Activated CD8-positive, alpha-beta T cell treated with anti-CD3 and anti-CD28 coated beads for 36 hours (primary cell): ENCODE data around the gene STYXL1. TPM values are rescaled to one million over a fixed set of nuclear protein-coding genes. Genes with fewer than 3 reads are reported as not detected.

ENCODE experiments used
- ATAC-seq: fragments of 200-7000 bp; cut with Tn5 transposase; one replicate; pipeline ENCODE4 v1.10.0; 2021; ENCODE audit warnings: mild to moderate bottlenecking, moderate library complexity
- CTCF ChIA-PET: fragments of 350-600 bp; sonication (Branson Sonifier 250); formaldehyde crosslinking; loops from one replicate; lab custom pipeline; 2021; ENCODE audit warnings: antibody characterized with exemption; lab: Charles Lee
- POLR2A ChIA-PET: fragments of 350-600 bp; sonication (Branson Sonifier 250); formaldehyde crosslinking; loops from one replicate; lab custom pipeline; 2021; ENCODE audit warnings: antibody characterized with exemption; lab: Charles Lee
- DNase-seq: peaks from one replicate; pipeline ENCODE4 v3.0.0-alpha.2; 2020
- H3K27ac Mint-ChIP-seq: one replicate; pipeline ENCODE4 v1.8.0; 2021; ENCODE audit warnings: mild to moderate bottlenecking, mixed read lengths
- H3K27me3 Mint-ChIP-seq: one replicate; pipeline ENCODE4 v1.8.0; 2021; ENCODE audit warnings: mixed read lengths
- H3K36me3 Mint-ChIP-seq: one replicate; pipeline ENCODE4 v1.8.0; 2021; ENCODE audit warnings: low read depth, mixed read lengths
- H3K4me1 Mint-ChIP-seq: one replicate; pipeline ENCODE4 v1.8.0; 2021; ENCODE audit warnings: low read depth, mixed read lengths
- H3K4me3 Mint-ChIP-seq: one replicate; pipeline ENCODE4 v1.8.0; 2021; ENCODE audit warnings: mild to moderate bottlenecking, moderate library complexity, mixed read lengths
- H3K9me3 Mint-ChIP-seq: one replicate; pipeline ENCODE4 v1.8.0; 2021; ENCODE audit warnings: mixed read lengths
- intact Hi-C: fragments of 100-400 bp; cut with micrococcal nuclease; formaldehyde crosslinking; loops from one replicate; pipeline ENCODE4 v1.10.0; 2022
- total RNA-seq, 2 experiments: library from RNA; stranded (reverse); gene quantifications; one replicate each; pipeline ENCODE4 v1.2.3, GENCODE V29; 2021
- TF ChIP-seq, protein P1 (sequence below): fragments of 200-600 bp; IDR thresholded peaks from one replicate; pipeline ENCODE4 v1.8.0; 2022; ENCODE audit warnings: antibody characterized with exemption, mild to moderate bottlenecking

Gene STYXL1
- total RNA-seq, 2 experiments from 2014 or later, result 25.9 to 26.9 TPM

- ChIA-PET CTCF (no interaction called here), POLR2A (no interaction called here)
- TF ChIP-seq, protein P1, sequence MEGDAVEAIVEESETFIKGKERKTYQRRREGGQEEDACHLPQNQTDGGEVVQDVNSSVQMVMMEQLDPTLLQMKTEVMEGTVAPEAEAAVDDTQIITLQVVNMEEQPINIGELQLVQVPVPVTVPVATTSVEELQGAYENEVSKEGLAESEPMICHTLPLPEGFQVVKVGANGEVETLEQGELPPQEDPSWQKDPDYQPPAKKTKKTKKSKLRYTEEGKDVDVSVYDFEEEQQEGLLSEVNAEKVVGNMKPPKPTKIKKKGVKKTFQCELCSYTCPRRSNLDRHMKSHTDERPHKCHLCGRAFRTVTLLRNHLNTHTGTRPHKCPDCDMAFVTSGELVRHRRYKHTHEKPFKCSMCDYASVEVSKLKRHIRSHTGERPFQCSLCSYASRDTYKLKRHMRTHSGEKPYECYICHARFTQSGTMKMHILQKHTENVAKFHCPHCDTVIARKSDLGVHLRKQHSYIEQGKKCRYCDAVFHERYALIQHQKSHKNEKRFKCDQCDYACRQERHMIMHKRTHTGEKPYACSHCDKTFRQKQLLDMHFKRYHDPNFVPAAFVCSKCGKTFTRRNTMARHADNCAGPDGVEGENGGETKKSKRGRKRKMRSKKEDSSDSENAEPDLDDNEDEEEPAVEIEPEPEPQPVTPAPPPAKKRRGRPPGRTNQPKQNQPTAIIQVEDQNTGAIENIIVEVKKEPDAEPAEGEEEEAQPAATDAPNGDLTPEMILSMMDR, result no peak
- peaks cover 8% of the 10 kb centered on the region for H3K36me3 Mint-ChIP-seq
- DNase-seq, result no peak
- no peaks in the 10 kb centered on the region for H3K27me3 Mint-ChIP-seq
- no peak overlapping the region for H3K27ac Mint-ChIP-seq
- H3K4me1 Mint-ChIP-seq, result peaks cover 7% of the 10 kb centered on the region
- ATAC-seq, result no peak
- intact Hi-C loops, result no loop called here
- H3K9me3 Mint-ChIP-seq, result no peaks in the 10 kb centered on the region
- H3K4me3 Mint-ChIP-seq, result no peak overlapping the region
These were observed 56.2 kb downstream of the STYXL1 start for GRCh38 chr7:75991531-75992082.

- POLR2A ChIA-PET, result no interaction called here
- Mint-ChIP-seq H3K27ac (no peak overlapping the region), H3K27me3 (no peaks in the 10 kb centered on the region), H3K4me1 (peaks cover 4% of the 10 kb centered on the region), H3K36me3 (peaks cover 4% of the 10 kb centered on the region), H3K9me3 (no peaks in the 10 kb centered on the region), H3K4me3 (no peak overlapping the region)
- DNase-seq (no peak), ATAC-seq (no peak)
- TF ChIP-seq, protein P1, result no peak
- CTCF ChIA-PET, result no interaction called here
- intact Hi-C loops, result no loop called here
These were observed 58.1 kb downstream of the STYXL1 start for GRCh38 chr7:75989500-75990388.

DNA sequence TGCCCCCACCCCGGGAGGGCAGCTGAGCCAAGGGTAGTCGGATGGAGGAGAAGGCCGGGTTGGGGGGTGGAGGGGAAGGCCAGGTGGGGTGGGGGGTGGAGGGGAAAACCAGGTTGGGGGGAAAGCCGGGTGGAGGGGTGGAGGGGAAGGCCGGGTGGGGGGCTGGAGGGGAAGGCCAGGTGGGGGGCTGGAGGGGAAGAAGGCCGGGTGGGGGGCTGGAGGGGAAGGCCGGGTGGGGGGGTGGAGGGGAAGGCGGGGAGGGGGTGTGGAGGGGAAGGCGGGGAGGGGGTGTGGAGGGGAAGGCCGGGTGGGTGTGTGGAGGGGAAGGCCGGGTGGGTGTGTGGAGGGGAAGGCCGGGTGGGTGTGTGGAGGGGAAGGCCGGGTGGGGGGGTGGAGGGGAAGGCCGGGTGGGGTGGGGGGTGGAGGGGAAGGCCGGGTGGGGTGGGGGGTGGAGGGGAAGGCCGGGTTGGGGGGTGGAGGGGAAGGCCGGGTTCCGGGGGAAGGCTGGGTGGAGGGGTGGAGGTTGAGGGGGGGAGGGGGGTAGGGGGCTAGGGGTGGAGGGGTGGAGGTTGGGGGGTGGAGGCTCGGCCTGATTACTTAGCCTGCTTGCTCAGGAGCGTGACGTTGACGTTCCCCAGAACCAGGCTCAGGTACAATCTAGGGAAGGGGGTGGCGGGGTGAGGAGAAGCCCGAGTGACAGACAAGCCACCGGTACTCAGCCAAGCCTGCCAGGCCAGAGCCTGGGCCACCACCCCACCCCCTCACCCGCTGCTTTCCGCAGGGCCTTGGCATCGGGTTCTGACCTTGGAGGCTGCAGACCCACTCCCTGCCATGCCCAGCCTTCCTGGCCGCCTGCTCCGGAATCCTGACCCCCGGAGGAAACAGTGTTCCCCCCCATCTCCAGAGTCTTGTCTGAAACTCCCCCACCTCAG is 59.0 kb downstream of the STYXL1 start:
- H3K4me1 Mint-ChIP-seq, result peaks cover 3% of the 10 kb centered on the region
- CTCF ChIA-PET, result no interaction called here
- POLR2A ChIA-PET, result no interaction called here
- TF ChIP-seq, protein P1, result no peak
- H3K27me3 Mint-ChIP-seq, result no peaks in the 10 kb centered on the region
- ATAC-seq, result no peak
- DNase-seq, result no peak
- H3K27ac Mint-ChIP-seq, result no peak overlapping the region
- H3K4me3 Mint-ChIP-seq, result no peak overlapping the region
- no peaks in the 10 kb centered on the region for H3K9me3 Mint-ChIP-seq
- peaks cover 4% of the 10 kb centered on the region for H3K36me3 Mint-ChIP-seq
- intact Hi-C loops, result no loop called here

DNA sequence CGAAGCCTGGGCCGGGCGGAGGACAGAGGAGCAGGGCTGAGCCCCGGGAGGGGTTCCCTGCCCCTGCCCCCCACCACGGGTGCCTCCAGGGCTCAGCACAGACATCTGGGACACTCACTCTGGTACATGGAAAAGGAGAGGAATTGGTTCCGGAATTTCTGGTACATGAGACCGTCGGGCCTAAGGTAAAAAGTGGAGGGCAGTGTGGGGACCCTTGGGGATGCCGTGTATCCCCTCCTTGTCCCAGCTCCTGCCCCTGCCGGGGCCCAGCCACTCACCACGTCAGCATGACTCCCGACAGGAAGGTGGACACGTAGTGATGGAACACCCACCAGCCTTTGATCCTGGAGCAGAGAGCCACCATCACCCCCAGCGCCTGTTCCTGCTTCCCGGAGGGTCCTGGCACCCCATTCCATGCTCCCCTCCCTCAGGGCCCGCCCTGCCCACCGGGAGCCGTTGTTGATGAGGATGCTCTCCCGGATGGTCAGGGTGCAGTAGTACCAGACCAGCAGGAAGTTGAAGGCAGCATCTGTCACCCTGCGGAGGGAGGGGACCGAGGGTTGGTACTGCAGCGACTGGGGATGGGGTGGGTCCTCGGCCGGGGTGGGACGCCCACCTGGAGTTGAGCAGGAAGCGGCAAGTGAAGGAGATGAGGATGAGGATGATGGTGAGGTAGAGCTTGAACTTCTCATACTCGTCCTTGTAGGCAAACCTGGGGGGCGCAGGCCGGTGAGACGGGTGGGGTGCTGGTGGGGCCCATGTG is 59.8 kb downstream of the STYXL1 start:
- no peak for DNase-seq
- CTCF ChIA-PET, result no interaction called here
- intact Hi-C loops, result no loop called here
- H3K27me3 Mint-ChIP-seq, result no peaks in the 10 kb centered on the region
- TF ChIP-seq, protein P1, result no peak
- H3K27ac Mint-ChIP-seq, result no peak overlapping the region
- H3K36me3 Mint-ChIP-seq, result peaks cover 4% of the 10 kb centered on the region
- no peaks in the 10 kb centered on the region for H3K9me3 Mint-ChIP-seq
- peaks cover 3% of the 10 kb centered on the region for H3K4me1 Mint-ChIP-seq
- POLR2A ChIA-PET, result no interaction called here
- no peak for ATAC-seq
- no peak overlapping the region for H3K4me3 Mint-ChIP-seq
